Measurements from ENCODE around the gene SCO2. TPM values are rescaled to one million over a fixed set of nuclear protein-coding genes. Genes with fewer than 3 reads are reported as not detected.

SCO2 gene
- total RNA-seq (2014; rRNA removed; shearing (Covaris generic); ENCODE audit: low replicate concordance): 1.2 and 3.2 TPM in 2 replicates

GRCh38 chr22:50525104-50525857 lies at the start of gene SCO2:
TSS of gene SCO2 (minus strand) at chr22:50525598. CDS start at chr22:50524411, 1,187 bp downstream.
- DNase-seq: peak; percentile 96
- H3K27me3 ChIP-seq: no peaks in the 10 kb centered on the region
- H3K36me3 ChIP-seq: peaks cover 21% of the 10 kb centered on the region
- no peaks in the 10 kb centered on the region for H3K9me3 ChIP-seq
- H3K4me3 ChIP-seq: peak within 1 kb of the TSS; percentile 63

DNA sequence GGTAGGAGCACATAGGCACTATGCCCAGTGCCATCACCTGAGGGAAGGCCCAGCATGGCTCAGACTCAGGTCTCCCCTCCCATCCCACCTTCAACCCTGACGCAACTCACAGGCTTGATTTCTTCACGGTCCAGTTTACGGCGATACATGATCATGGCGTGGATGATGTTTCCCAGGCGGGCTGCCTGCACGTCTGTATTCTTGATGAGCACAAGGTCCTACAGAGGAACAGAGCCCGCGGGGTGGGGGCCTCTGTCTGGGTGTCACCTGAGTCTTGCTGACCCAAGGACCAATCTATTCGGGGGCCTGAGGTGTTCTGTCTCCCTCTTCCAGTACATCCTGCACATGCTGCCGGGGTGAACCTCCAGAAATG lies 49.0 kb upstream of the SCO2 start:
- DNase-seq: no peak
- no peaks in the 10 kb centered on the region for H3K9me3 ChIP-seq
- H3K36me3 ChIP-seq: no peaks in the 10 kb centered on the region
- no peak overlapping the region for H3K4me3 ChIP-seq
- H3K27me3 ChIP-seq: no peaks in the 10 kb centered on the region

DNA sequence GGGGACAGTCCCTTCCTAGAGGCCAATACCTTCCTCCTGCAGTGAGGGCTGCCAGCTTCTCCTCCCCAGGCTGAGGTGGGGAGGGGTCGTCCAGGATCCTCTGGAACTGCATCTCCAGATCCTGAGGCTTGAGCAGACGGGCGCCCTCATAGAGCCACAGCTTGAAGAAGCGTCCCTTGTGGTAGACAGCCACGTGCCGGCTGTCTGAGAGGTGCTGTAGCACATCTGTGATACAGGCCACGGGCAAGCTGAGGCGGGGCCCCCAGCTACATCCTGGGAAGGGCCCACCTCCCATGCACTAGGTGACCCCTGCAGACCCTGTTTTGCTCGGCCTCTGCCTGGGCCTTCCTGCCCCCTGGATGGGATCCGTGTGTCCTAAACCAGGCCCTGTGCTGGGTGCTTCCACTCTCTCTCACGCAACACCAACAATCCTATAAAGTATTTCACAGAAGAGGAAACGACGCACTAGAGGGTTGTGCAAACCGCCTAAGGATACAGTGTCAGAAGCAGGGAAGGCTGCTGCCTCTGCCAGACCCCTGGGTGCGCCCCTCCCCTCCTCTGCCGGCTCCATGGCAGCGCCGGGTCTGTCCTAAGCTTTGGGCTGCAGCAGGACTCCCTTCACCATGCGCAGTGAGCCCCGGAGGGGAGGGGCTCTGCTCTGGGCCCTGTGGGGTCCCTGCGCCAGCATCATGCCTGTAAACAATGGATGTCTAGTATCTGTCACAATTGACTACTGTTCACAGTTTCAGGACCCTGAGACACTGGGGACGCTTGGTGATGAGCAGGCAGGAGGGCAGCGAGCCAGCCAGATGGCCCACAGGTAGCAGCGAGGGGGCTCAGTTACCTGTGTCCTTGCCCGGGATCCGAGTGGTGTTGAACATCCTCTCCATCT lies 48.3 kb upstream of the SCO2 start:
- Histone ChIP-seq H3K4me3 (no peak overlapping the region), H3K9me3 (no peaks in the 10 kb centered on the region), H3K36me3 (no peaks in the 10 kb centered on the region), H3K27me3 (no peaks in the 10 kb centered on the region)
- DNase-seq: no peak

GRCh38 chr22:50572965-50573364 lies 47.6 kb upstream of the SCO2 start:
- Histone ChIP-seq H3K9me3 (no peaks in the 10 kb centered on the region), H3K36me3 (no peaks in the 10 kb centered on the region), H3K4me3 (no peak overlapping the region), H3K27me3 (no peaks in the 10 kb centered on the region)
- DNase-seq: no peak

- no peak for DNase-seq
- Histone ChIP-seq H3K27me3 (no peaks in the 10 kb centered on the region), H3K36me3 (no peaks in the 10 kb centered on the region), H3K4me3 (no peak overlapping the region), H3K9me3 (no peaks in the 10 kb centered on the region)
Measured at GRCh38 chr22:50571264-50572175, 46.1 kb upstream of the SCO2 start.

DNA sequence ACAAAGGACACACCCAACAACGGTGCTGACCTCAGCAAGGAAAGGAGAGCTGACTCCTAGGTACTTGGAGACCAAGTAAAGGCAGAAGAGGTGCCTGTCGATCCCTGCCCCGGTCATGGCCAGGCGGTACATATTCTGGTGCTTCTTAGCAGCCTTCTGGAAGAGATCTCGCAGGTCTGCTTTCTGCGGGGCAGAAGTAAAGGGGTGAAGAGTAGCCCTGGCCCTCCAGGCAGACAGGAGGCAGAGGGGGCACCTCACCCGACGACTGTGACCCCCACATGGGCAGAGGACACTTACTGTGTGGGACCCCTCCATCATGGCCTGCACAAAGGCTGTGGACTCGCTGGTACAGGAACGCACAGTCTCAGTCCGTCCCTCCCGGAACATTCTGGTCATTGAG lies 45.5 kb upstream of the SCO2 start:
- no peaks in the 10 kb centered on the region for H3K27me3 ChIP-seq
- no peak overlapping the region for H3K4me3 ChIP-seq
- no peaks in the 10 kb centered on the region for H3K36me3 ChIP-seq
- H3K9me3 ChIP-seq: no peaks in the 10 kb centered on the region
- no peak for DNase-seq

GRCh38 chr22:50569896-50570535 lies 44.6 kb upstream of the SCO2 start:
- no peak for DNase-seq
- H3K9me3 ChIP-seq: no peaks in the 10 kb centered on the region
- H3K4me3 ChIP-seq: no peak overlapping the region
- no peaks in the 10 kb centered on the region for H3K27me3 ChIP-seq
- H3K36me3 ChIP-seq: no peaks in the 10 kb centered on the region

GRCh38 chr22:50569041-50569459 lies 43.7 kb upstream of the SCO2 start:
- H3K9me3 ChIP-seq: no peaks in the 10 kb centered on the region
- no peaks in the 10 kb centered on the region for H3K27me3 ChIP-seq
- no peak for DNase-seq
- no peak overlapping the region for H3K4me3 ChIP-seq
- no peaks in the 10 kb centered on the region for H3K36me3 ChIP-seq

- Histone ChIP-seq H3K27me3 (no peaks in the 10 kb centered on the region), H3K9me3 (no peaks in the 10 kb centered on the region), H3K36me3 (no peaks in the 10 kb centered on the region), H3K4me3 (no peak overlapping the region)
- DNase-seq: no peak
Measured at GRCh38 chr22:50568626-50569025, 43.2 kb upstream of the SCO2 start.

DNA sequence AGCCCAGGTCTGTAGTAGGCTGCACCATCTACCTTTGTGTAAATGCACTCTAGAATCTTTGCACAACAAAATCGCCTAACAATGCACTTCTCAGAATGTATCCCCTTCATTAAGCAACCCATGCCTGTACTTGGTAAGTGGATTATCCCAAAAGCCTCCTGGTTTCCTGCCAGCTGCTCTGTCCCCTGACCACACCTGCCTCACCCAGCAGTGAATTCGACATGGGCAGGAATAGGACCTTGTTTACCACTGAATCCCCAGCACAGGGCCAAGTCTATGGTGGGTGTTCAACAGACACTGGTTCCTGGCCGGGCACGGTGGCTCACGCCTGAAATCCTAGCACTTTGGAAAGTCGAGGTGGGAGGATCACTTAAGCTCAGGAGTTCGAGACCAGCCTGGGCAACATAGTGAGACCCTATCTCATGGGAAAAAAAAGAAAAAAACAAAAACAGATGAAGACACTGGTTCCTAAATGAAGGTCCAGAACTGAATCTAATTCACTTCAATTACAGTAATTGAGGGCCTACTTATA lies 42.4 kb upstream of the SCO2 start:
- Histone ChIP-seq H3K9me3 (no peaks in the 10 kb centered on the region), H3K27me3 (no peaks in the 10 kb centered on the region), H3K4me3 (no peak overlapping the region), H3K36me3 (no peaks in the 10 kb centered on the region)
- DNase-seq: no peak

DNA sequence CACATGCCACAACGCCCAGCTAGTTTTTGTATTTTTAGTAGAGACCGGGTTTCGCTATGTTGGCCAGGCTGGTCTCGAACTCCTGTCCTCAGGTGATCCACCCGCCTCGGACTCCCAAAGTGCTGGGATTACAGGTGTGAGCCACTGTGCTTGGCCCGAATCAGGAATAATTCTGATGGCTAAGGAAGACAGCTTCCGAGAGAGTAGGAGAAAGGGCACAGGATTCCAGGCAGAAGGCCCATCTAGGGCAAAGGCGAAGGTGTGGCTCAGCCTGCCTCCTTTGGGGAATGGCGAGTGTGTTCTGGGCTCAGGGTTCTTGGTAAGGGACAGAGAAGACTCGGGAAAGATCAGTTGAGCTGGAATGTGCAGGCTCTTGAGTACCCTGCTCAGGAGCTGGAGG lies 38.9 kb upstream of the SCO2 start:
- Histone ChIP-seq H3K9me3 (no peaks in the 10 kb centered on the region), H3K27me3 (no peaks in the 10 kb centered on the region), H3K36me3 (no peaks in the 10 kb centered on the region), H3K4me3 (no peak overlapping the region)
- no peak for DNase-seq

DNA sequence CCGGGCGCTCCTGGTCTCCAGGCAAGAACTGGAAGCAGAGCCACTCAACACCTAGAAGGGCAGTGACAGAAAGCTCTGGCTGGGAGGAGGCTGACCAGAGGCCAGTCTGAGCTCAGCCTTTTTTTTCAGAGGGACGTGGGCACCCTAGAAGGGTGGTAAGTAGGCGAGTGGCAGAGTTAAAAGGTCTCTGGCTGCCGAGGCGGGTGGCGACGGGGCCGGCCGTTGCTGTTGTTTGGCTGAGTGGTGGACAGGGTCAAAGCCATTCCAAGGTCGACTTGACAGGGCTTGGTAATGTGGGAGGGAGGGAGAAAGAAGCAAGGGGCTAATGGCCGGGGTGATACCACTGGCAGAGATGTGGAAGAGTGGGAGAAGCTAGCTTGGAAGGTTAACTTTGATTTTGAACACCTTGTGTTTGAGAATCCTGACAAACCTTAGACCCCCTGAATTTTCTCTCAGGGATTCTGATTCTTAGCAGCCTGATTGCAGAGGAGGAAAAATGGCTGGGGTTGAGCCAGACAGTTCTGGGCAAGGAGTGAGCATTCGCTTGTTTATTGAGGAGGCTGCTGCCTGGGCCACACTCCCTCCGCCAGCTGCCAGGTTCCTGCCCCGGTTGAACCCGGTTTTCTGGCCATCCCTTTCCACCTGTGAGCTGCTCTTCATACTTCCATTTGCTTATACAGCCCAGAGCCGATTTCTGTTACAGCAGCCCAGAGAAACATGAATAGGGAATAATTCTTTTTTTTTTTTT lies 38.2 kb upstream of the SCO2 start:
- Histone ChIP-seq H3K36me3 (no peaks in the 10 kb centered on the region), H3K4me3 (peak overlapping the region; percentile 59), H3K9me3 (no peaks in the 10 kb centered on the region), H3K27me3 (no peaks in the 10 kb centered on the region)
- DNase-seq: no peak

DNA sequence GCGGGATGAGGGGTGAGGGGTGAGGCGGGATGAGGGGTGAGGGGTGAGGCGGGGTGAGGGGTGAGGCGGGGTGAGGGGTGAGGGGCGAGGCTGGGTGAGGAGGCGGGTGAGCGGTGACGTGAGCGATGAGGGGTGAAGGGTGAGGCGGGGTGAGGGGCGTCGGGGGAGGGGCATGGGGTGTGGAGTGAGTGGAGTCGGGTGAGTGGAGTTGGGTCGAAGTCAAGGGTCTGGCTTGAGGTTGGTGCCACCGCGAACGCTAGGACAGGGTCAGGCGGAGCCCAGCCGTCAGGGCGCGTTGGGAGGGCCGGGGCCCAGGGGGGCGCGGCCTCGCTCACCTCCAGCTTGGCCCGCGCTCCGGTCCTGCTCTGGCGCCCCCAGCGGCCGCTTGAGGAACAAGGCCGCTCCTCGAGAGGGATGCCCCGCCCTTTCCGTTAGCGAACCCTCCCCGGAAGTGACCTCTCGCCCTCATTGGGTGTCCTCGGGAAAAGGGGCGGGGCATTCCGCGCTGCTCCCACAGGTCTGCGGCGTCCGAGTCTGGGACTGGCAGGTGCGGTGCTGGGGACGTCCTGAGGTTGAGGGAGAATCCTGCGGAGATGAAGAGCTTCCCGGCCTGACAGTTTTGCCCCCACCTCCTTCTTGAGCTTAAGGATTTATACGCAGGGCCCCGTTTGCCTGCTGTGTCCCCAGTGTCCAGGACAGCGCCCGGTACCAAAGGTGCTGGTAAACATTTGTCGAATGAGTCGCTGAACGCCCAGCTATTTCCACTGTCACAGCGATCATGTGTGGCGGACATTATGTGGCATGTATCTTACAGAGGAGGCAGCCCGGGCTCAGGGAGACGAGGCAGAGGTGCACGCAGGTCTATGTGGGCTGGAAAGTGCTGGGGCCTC lies 37.4 kb upstream of the SCO2 start, which contains the start of gene SYCE3:
Gene SYCE3 (minus strand): TSS at position 397 of the 890 bp plus-strand sequence. CDS start 6,514 bp downstream, outside the sequence.
- no peaks in the 10 kb centered on the region for H3K27me3 ChIP-seq
- H3K36me3 ChIP-seq: no peaks in the 10 kb centered on the region
- peak; percentile 91 for DNase-seq
- H3K4me3 ChIP-seq: peak within 1 kb of the TSS; percentile 59
- no peaks in the 10 kb centered on the region for H3K9me3 ChIP-seq

Measured in MG63 (cell line).